GM12874 (cell line): Measurements from ENCODE around the gene STX1A.

ENCODE experiments used
- CTCF ChIP-seq: IDR thresholded peaks from 2 replicates; pipeline ENCODE4 v1.5.1; 2011; ENCODE audit warnings: low read depth, mild to moderate bottlenecking, control low read depth, low read length, moderate library complexity; ENCODE audit not compliant: insufficient read depth

Gene STX1A

GRCh38 chr7:73682745-73683055 lies 36.8 kb downstream of the STX1A start:
- TF ChIP-seq CTCF: no peak

GRCh38 chr7:73681031-73681430 lies 38.4 kb downstream of the STX1A start:
- TF ChIP-seq CTCF: no peak

DNA sequence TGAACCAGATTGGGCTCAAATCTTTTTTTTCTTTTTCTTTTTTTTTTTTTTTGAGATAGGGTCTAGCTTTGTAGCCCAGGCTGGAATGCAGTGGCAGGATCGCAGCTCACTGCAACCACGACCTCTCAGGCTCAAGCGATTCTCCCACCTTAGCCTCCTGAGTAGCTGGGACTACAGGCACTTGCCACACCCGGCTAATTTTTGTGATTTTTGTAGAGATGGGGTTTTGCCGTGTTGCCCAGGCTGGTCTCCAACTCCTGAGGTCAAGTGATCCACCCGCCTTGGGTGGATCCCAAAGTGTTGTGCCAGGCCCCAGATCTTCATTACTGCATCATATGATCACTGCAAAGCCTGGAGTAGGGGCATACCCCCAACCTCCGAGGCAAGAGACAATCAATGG lies 39.0 kb downstream of the STX1A start:
- no peak for TF ChIP-seq CTCF

- TF ChIP-seq CTCF: no peak
Measured at GRCh38 chr7:73679709-73680108, 39.8 kb downstream of the STX1A start.

DNA sequence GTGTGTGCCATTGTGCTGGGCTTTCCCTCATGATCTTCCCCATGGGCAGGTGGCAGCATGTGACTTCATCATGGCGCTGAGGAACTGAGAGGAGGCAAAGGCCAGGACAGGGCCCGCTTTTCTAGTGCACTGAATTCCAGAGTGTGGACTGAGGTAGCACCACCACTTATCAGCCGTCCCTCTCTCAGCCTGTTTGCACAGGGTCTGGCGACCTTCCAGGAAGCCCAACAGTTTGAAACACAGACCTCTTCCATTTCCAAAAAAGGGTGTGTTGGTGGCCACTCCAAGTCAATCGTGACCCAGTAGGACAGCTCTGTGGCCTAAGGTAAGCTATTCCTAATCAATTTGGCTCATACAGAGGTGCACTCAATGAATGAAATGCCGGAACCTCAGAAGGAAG lies 40.6 kb downstream of the STX1A start:
- TF ChIP-seq CTCF: no peak

- TF ChIP-seq CTCF: no peak
Measured at GRCh38 chr7:73674468-73675124, 44.9 kb downstream of the STX1A start.

GRCh38 chr7:73671857-73672445 lies 47.5 kb downstream of the STX1A start:
- no peak for TF ChIP-seq CTCF
